GF-D8 (cell line): ENCODE measurements around the gene MAPKAP1.
A peak's percentile ranks its signal among the peaks of the same experiment; 100 is the strongest.

Experiments used
- DNase-seq: peaks from one replicate; lab custom pipeline; 2025; lab: John Stamatoyannopoulos, UW

The MAPKAP1 gene

DNA sequence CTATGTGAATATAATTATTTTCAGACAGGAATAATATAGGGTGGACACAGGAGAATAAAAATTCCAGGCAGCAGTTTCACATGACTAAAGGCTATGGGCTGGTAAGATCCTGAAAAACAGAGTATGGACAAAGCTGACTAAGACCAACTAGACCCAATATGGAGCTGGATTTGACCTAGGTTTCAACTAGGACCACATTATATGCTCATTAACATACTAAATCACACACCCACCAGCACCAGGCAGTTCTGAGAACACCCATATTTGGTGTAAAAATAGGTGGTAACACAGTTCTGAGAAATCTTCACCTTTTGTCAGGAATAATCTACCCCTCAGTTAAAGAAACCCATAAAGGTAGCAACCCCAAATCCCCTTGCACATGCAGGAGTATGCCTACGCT is 64.7 kb downstream of the MAPKAP1 start:
- DNase-seq, result no peak

DNA sequence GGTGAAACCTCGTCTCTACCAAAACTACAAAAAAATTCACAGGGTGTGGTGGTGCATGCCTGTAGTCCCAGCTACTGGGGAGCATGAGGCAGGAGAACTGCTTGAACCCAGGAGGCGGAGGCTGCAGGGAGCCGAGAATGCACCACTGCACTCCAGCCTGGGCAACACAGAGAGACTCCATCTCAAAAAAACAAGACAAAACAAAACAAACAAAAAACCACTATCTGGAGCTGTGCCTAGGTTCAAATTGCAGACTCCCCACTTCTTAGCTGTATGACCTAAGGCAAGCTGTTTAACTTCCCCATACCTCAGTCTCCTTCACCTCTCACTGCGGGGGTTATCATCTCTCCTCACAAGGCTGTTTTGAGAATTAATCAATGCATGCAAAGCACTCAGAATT is 68.0 kb downstream of the MAPKAP1 start:
- DNase-seq, result no peak

DNA sequence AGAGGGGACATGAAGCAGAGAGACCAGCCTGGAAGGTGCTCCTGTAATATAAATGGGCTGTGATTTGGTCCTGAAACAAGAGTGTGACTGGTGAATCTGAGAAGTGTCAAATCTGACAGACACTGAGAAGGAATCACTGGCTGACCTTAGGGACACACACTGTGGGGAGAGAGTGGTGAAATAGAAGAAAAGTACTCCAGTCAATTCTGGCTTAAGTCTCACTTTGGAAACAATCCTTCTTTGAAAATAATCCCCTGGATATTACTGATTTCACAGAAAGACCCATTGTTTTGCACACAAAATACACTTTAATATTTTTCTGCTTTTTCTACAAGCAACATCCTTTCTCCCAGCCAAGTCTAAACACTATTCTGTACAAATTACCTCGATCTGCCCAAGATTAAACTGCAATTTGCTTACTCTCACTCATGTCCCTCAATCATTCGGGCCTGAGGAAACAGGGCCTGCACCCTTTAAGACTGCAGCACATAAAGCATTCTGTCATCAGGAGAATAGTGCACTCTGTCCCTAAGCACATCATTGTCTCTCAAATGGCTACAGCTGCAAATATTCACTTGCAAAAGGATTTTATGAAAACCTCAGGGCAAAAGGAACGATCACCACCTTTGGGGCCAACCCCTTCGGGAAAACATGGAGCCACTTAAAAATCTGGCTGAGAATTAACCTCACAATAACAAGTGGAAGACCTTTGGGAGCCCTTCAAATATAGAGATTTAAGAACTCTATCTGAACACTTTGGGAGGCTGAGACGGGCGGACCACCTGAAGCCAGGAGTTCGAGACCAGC is 68.6 kb downstream of the MAPKAP1 start:
- DNase-seq, result no peak

DNA sequence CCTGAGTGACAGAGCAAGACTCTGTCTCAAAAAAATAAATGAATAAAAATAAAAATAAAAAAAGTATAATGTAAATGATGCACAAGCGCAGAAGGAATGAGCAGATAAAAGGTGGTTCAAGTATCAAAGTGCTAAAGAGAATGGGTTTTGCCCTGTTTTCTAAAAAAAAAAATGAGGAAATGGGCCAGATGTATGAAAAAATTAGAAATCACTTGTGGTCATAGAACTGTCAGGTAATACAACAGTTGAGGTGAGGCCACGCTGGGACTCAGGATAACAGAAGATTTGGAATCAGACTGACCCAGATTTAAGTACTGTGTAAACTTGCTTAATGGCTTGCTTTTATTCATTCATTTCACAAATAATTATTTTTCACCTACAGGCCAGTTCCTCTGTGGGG is 69.8 kb downstream of the MAPKAP1 start:
- DNase-seq, result no peak

DNA sequence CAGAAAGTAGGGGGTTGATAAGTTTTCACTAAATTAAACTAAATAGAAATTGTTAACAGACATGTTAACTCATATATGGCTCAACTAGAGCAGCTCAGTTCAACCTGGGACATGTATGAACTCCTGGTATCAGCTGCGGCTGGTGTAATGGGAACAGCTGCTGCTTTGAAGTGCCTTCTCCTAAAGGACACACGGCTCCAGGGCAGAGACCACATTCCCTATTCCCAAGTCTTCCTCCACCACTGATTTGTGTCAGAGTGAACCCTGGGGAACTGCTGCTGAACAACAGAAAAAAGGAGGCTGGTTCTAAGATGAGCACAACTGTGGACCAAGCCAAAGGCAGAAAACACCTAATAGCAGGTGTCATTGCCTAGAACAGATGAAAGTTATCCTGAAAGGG is 71.1 kb downstream of the MAPKAP1 start:
- DNase-seq, result no peak

DNA sequence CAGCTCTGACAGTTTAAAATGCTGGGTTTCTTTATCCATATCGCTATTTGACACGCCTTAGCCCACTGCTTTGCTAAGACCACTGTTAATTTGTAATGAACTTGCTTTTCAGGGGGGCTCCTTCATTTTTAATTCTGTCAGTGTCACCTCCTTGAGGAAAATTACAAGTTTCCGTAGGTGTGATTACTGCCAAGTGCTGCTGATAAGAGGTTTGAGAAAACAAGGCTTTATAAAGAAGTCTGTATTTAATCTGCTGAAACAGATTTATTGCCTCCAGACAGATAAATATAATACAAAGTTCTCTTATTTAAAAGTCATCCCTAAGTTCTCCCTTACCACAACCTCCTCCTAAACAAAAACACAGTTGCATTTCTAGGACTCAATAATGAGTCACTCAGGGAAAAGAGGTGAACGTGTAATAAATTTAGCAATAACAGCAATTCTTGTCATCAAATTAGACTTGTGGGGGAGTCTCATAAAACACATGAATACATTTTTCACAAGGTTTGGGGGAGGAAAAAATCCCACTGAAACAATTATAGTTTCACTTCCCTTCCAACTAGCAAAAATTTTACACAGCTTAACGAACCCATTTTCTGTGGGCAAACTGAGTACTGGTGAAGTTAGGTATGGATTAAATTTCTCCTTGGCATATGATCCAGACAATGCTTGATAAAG is 72.8 kb downstream of the MAPKAP1 start:
- DNase-seq, result no peak

DNA sequence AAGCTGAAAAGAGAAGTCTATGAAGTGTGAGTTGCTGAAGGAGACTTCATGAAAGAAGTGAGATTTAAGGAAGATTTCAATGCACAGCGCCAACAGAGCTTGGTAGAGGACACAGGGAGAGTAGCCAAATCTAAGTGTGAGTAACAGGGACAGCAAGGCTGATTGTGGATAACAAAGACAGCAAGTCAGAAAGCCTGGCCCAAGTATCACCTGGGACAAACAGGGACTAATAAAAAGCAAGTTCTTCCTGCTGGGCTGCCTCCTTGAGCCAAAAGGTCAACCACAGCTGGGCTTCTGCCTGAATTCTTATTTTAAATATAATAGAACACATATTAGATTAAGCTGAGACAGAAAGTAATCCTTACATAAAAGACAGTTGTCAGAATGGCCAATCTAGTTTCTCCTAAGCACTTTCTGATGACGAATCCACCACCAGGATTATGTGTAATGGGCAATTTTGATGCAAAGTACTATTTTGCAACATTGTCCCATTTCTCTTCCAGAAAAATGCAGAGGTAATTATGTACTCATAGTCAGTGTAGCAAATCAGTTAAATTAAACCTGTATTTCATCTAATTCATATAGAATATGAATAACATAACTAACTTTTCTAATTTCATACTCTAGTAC is 73.8 kb downstream of the MAPKAP1 start:
- DNase-seq, result no peak

DNA sequence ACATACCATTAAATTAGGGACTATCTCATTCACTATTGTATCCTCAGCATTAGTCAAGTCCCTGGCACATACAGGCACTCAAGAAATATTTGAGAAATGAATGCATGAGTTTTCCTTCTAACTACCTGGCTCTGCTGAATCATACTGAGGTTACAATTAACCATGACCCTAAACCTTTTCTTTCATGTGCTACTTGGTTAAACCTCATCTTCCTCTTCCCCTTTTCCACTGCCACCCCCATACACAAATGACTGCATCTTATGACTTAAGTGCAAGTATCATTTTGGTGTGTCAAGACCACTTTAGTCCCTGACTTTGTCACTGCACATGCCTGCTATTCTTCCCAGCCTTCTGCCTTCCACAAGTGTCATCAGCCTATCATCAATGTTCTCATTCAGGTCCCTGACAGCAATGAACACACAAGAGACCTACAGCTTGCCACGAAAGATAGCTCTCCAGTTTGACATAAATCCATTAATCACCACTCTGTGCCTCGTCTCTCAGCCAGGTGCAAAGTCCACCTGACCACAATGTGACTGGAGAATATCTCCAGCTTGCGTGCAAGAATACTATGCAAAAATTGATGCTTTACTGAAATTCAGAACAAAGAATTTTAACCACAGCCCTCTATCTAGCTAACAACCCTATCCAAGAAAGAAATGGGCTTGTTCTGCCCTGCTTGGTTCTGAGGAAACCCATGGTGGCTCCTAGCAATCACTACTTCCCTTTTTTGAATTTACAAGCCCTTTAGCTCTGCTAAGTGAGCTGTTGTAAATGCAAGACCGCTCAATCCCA is 74.5 kb downstream of the MAPKAP1 start:
- peak; percentile 86 for DNase-seq

DNA sequence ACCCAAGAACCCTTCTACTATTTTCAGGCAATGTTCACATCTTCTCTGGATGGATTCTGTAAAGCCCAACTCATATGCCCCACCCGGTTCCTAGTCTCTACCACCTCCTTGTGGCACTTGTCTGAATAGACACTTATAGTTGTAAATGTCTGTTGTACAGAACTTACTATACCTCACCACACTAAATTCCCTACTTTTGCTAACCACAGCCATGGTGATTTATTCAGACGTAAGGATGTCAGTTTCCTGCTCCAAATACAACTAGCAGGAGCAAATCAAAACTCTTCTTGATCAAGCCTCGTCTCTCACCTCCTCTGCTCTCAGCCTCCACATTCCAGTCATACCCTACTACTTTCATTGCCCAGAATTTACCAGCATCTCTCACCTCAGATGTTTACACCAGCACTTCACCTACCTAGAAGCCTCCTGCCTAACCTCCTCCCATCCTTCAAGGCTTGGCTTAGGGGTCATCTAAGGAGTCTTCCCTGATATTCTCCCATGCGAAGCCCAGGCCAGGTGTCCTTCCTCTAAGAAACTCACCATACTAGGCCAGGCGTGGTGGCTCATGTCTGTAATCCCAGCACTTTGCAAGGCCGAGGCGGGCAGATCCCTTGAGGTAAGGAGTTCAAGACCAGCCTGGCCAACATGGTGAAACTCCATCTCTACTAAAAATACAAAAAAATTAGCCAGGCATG is 75.5 kb downstream of the MAPKAP1 start:
- peak; percentile 8 for DNase-seq

DNA sequence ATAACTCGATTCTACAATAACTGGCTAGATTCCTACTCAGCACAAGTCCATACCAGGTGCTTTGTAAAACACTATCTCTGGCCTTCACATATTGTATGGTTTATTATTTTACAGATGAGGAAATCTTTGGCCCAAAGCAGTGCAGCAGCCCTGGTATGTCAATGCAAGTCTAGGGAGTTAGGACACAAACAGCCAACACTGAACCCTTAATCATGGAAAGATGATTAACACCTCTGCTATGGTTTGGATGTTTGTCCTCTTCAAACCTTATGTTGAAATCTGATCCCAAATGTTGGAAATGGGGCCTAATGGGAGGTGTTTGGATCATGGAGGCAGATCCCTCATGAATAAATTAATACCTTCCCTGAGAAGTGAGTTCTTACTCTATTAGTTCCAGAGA is 76.6 kb downstream of the MAPKAP1 start:
- DNase-seq, result no peak

DNA sequence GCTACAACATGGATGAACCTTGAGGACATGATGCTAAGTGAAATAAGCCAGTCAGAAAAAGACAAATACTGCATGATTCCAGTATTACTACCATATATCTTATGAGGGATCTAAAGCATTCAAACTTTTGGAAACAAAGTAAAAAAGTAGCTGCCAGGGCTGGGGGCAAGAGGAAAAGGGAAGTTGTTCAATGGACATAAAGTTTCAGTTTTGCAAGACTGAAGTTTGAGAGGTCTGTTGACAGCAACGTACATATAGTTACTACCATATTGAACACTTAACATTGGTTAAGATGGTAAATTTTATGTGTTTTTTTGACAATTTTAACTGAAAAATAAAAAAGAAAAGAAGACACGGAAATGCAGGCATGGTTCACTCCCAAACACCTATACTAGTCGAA is 77.6 kb downstream of the MAPKAP1 start:
- DNase-seq, result peak; percentile 59

DNA sequence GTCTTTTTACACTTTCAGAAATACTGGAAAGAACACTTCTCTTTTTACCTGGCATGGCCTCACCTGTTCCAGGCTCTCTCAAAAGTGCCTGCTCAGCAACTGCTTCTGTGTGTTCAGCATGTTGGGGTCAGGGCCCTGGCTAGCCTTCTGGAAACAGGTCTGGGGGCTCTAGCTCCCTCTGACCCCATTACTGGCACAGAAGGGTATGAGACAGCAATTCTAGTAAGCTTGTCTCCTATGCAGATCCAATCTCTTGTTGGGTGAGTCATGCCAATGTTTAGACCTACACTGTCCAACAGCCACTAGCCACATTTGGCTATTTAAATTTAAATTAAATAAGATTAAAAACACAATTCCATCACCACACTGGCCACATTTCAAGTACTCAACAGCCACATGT is 80.8 kb downstream of the MAPKAP1 start:
- DNase-seq, result no peak

DNA sequence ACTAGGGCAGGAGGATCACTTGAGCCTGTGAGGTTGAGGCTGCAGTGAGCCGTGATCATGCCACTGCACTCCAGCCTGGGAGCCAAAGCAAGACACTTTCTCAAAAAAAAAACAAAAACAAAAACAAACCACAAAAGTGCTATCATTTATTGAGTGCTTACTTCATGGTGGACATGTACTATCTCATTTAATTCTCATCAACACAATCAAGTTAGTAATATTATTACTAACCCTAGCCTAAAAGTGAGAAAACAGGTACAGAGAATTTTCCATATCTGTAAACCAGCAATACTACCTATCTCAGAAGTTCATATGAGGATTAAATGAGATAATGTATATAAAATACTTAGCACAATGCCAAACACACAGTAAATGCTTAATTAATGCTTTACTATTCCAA is 85.8 kb downstream of the MAPKAP1 start:
- no peak for DNase-seq

DNA sequence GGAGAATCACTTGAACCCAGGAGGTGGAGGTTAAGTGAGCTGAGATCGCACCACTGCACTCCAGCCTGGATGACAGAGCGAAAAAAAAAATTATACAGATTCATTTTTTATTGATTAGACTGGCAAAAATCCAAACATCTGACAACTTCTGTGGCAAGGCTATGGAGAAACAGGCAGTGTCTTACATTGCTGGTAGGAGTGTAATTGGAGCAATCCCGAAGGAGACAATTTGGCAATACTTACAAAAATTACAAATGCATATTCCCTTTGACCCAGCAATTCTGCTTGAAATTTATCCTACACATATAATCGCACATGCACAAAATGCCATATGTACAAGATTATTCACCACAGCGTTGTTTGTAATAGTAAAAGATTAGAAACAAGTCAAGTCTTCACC is 86.8 kb downstream of the MAPKAP1 start:
- DNase-seq, result no peak

DNA sequence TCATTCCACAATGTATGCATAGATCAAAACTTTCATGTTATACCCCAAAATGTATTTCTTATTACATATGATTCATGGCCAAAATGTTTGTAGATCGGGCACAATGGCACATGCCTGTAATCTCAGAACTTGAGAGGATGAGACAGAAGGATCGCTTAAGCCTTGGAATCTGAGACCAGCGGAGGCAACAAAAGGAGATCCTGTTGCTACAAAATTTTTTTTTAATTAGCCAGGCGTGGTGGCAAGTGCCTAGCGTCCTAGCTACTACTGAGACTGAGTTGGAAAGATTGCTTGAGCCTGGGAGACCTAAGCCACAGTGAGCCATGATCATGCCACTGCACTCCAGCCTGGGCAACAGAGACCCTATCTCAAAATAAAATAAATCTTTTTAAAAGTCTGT is 89.9 kb downstream of the MAPKAP1 start:
- DNase-seq, result no peak

DNA sequence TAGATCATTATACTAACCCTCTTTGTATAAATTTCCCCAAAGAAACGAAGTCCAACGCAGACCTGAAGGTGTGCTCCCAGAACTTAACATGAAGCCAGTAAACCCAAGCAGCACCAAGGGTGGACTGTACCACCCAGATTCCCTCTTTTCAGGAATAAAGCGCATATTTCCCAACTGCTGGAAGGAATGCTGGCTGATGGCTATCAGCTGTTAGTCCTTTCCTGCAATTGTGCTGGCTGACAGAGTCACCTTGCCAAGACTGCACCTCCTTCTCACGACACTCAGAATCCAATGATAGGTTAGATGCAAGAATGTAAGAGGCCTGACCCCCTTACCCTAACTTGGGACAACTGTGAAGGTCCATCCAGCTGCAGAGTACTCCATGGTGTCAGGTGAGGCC is 93.9 kb downstream of the MAPKAP1 start:
- no peak for DNase-seq

DNA sequence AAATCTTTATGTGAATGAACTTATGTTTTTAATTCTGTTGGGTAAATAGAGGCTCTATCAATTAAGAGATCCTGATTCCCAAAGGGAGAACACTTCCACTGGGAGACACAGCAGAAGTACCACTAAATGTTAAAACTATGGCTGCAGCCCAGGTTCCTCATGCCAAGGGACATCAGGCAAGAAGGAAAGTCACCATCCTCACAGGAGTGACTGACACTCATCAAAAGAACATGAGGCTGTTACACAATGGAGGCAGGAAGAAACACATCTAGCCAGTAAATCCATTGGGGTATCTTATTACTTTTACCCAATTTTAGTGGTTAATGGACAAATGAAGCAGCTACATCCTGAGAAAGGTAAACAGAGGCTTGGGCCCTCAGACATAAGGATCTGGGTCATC is 94.4 kb downstream of the MAPKAP1 start:
- DNase-seq, result no peak

DNA sequence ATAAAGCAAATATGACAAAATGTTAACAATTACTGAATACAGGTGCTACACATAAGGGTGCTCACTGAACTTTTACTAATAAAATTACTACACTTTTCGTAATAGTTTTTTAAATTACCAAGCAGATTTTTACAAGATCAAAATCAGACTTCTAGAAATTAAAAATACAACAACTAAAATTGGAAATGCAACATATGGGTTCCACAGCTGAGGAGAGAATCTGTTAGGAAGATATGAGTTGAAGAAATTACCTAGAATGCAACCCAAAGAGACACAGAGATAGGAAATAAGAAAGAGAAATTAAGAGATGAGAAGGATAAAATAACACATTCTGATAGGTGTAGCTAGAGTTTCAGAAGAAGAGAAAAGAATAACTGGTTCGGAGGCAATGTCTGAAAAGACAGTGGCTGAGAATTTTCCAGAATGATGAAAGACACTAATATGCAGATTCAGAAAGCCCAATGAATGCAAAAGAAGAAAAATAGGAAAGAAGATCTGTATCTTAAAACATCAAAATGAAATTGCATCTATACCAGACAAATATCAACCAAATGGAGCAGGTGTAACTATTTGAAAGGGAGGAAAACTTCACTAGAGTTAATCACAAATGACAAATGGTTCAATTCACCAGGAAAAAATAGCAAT is 95.8 kb downstream of the MAPKAP1 start:
- no peak for DNase-seq

DNA sequence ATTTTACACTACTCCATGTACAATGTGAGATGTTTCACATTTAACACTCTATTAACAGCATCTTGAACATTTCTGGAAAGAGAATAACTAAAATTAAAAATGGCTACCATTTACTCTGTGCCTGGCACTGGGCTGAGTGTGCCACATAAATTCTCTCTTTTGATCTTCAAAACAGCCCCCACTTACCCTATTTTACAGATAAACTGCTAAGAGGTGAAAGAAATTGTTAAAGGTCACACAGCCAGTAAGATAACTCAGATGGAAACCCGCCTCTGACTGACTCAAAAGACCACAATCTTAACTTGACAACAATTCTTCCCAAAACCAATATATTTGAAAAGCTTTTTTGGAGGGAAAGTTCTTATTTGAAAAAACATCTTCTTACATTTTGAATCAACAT is 97.3 kb downstream of the MAPKAP1 start:
- DNase-seq, result no peak

DNA sequence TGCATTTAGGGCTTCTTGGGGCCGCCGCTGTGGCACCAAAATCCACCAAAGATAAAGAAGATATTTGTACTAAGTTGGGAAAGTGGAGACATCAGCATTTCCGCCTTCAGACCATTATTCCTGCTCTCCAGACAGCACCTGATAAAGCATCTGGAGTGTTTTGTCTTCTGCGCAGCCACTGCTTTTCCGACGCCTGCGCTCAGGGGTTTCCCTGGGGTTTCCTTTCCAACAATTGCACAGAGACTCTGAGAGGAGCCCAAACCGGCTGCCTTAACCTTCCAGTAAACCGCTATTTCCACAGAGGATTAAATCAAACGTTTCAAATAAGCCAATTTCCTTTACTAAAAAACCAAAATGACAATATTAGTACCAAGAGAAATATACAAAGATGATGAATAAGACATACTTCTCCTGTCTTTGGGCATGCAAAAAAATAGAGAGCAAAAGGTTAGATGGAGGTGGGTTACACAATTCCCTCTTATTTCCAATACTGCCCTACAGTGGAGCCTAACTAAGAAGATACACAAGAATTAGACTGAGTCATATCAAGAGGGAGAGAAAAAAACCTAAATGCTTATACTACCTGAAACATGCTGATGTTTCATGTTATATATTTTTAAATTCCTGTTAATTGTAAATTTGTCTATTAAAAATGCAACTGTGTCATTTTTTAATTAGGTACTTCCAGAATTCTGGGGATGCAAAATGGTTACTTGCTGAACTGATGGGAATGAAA is 98.4 kb downstream of the MAPKAP1 start:
- no peak for DNase-seq

DNA sequence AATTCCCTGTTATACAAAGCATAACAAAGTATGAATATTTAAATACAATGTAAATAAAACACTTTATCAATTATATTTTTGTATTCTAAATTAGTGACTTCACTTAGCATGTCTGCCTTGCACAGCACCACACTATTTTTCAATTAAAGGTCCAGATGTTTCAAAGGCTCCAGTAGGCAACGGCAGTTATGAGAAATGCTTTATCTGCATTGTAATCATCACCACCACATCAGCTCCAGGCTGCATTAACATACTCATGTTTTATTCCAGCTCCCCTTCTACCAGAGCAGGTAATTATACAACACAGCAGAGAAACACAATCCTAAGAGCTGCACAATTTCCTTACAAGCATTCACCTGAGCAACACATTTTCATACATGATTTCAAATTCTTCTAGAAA is 102.8 kb downstream of the MAPKAP1 start:
- DNase-seq, result no peak
